HEK293T (cell line): ENCODE measurements around the gene DLX1.

Source experiments
- ARNT ChIP-seq: fragments of 450-650 bp; IDR thresholded peaks from 2 replicates; pipeline ENCODE4 v1.6.1; 2017; ENCODE audit warnings: mild to moderate bottlenecking
- ELF4 ChIP-seq: fragments of 450-650 bp; IDR thresholded peaks from 2 replicates; pipeline ENCODE4 v1.6.1; 2017; ENCODE audit warnings: antibody characterized with exemption
- FOXK2 ChIP-seq: fragments of 450-650 bp; IDR thresholded peaks from 2 replicates; pipeline ENCODE4 v1.6.1; 2016; ENCODE audit warnings: mild to moderate bottlenecking

- TF ChIP-seq ELF4 (no peak), FOXK2 (no peak), ARNT (no peak)
These were observed 2.0 kb downstream of the DLX1 start for GRCh38 chr2:172087207-172087779.
